ENCODE measurements around the gene SPPL2A. TPM values are rescaled to one million over a fixed set of nuclear protein-coding genes. Genes with fewer than 3 reads are reported as not detected.

SPPL2A gene
- total and polyA plus RNA-seq, 2 donors = 50.7 to 55.6 TPM

DNA sequence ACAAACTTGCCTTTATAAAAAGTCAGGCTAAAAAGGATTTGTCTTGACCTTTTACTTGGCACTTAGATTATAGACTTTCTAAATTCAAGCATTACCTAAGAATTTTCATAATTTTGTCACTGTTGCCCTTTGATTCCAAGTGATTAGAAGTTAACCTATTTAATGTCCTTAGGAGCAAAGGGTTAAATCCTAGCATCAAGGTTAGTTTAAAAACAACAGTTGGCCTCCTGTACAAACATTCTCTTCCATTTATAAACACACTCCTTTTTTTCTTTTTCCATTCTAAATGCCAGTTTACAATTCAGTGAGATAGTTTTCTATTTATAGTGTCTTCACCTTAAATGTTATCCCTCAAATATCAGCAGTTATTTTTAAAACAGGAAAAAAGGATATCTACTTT, 18.4 kb upstream of the SPPL2A start:
- no peak for DNase-seq (ENCODE audit: low read depth in 6 of 9, low spot score in 9 of 9)
- H3K4me1 ChIP-seq (ENCODE audit: control insufficient read depth in 2 of 2, insufficient read depth in 2 of 2, low read length in 2 of 2) = no peaks in the 10 kb centered on the region
- no peaks in the 10 kb centered on the region for H3K36me3 ChIP-seq (ENCODE audit: control insufficient read depth in 2 of 2, insufficient read depth in 2 of 2, low read length in 1 of 2)
- H3K27me3 ChIP-seq (ENCODE audit: control insufficient read depth in 2 of 2, insufficient read depth in 1 of 2, low read length in 1 of 2) = no peaks in the 10 kb centered on the region
- H3K9me3 ChIP-seq (ENCODE audit: control insufficient read depth in 2 of 2, insufficient read depth in 1 of 2, low read length in 1 of 2) = no peaks in the 10 kb centered on the region
- H3K27ac ChIP-seq (ENCODE audit: low read depth in 1 of 2, low read length in 1 of 2) = no peak overlapping the region
- no peak overlapping the region for H3K4me3 ChIP-seq (ENCODE audit: low read length in 2 of 2)

DNA sequence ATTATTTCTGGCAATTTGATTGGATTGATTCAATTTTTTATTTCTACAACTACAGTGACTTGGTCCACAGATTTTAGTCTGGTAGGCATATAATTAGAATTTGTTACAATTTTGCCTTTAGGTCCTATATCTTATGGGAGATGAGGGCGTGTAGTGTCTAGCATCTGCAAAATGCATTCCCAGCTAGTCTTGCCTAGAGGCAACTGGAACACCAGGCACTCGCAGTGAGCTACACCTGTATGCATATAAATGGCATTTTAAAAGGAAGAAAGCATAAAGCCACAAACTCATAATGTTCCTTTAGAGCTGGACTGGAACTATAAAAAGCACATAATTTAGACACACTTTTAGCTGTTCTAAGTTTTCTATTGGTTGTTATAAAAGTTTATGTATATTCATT, 17.9 kb upstream of the SPPL2A start:
- H3K27me3 ChIP-seq (ENCODE audit: control insufficient read depth in 2 of 2, insufficient read depth in 1 of 2, low read length in 1 of 2) = no peaks in the 10 kb centered on the region
- H3K36me3 ChIP-seq (ENCODE audit: control insufficient read depth in 2 of 2, insufficient read depth in 2 of 2, low read length in 1 of 2) = no peaks in the 10 kb centered on the region
- no peak overlapping the region for H3K4me3 ChIP-seq (ENCODE audit: low read length in 2 of 2)
- H3K27ac ChIP-seq (ENCODE audit: low read depth in 1 of 2, low read length in 1 of 2) = no peak overlapping the region
- no peaks in the 10 kb centered on the region for H3K4me1 ChIP-seq (ENCODE audit: control insufficient read depth in 2 of 2, insufficient read depth in 2 of 2, low read length in 2 of 2)
- no peaks in the 10 kb centered on the region for H3K9me3 ChIP-seq (ENCODE audit: control insufficient read depth in 2 of 2, insufficient read depth in 1 of 2, low read length in 1 of 2)
- no peak for DNase-seq (ENCODE audit: low read depth in 6 of 9, low spot score in 9 of 9)
- WGBS = 97% methylated on average over 2 of the region's 2 CpGs

DNA sequence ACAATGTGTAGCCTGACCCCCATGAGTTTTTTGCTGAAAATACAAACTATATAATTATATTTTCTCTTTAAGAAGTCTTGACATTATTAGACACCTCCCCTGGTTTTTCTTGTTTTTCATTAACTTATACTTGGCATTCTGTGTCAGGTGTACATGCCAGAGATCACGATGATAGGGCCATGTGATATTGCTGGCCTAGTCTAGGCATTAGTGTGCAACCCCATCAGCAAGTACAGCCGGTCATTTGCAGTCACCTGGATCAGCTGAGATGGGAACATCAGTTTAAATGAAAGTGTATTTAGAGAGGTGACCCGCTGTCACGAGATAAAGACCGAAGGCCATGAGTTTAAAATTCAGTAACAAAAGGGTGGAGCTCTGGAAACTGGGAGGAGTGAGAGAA, 12.6 kb upstream of the SPPL2A start:
- Histone ChIP-seq H3K4me1 (ENCODE audit: control insufficient read depth in 2 of 2, insufficient read depth in 2 of 2, low read length in 2 of 2) (no peaks in the 10 kb centered on the region), H3K27me3 (ENCODE audit: control insufficient read depth in 2 of 2, insufficient read depth in 1 of 2, low read length in 1 of 2) (no peaks in the 10 kb centered on the region), H3K27ac (ENCODE audit: low read depth in 1 of 2, low read length in 1 of 2) (no peak overlapping the region), H3K36me3 (ENCODE audit: control insufficient read depth in 2 of 2, insufficient read depth in 2 of 2, low read length in 1 of 2) (no peaks in the 10 kb centered on the region), H3K4me3 (ENCODE audit: low read length in 2 of 2) (no peak overlapping the region), H3K9me3 (ENCODE audit: control insufficient read depth in 2 of 2, insufficient read depth in 1 of 2, low read length in 1 of 2) (no peaks in the 10 kb centered on the region)
- no peak for DNase-seq (ENCODE audit: low read depth in 6 of 9, low spot score in 9 of 9)
- WGBS = 97% methylated on average over 5 of the region's 5 CpGs

DNA sequence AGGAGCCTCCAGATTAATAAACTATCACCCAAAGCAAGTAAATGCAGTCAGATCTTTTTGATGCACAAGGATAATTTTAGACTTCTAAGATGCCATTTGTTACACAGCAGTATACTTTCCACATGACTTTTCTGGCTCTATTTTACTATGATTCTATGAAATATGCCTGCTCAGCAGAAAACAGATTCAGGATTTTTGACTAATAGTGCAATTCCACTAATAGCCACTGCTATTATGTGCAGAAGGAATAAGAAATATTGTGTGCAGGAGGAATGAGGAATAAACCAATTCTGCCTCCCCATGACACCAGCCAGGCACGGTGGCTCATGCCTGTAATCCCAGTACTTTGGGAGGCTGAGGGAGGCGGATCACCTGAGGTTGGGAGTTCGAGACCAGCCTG, 11.5 kb upstream of the SPPL2A start:
- Histone ChIP-seq H3K27me3 (ENCODE audit: control insufficient read depth in 2 of 2, insufficient read depth in 1 of 2, low read length in 1 of 2) (no peaks in the 10 kb centered on the region), H3K4me1 (ENCODE audit: control insufficient read depth in 2 of 2, insufficient read depth in 2 of 2, low read length in 2 of 2) (no peaks in the 10 kb centered on the region), H3K9me3 (ENCODE audit: control insufficient read depth in 2 of 2, insufficient read depth in 1 of 2, low read length in 1 of 2) (no peaks in the 10 kb centered on the region), H3K4me3 (ENCODE audit: low read length in 2 of 2) (no peak overlapping the region), H3K27ac (ENCODE audit: low read depth in 1 of 2, low read length in 1 of 2) (no peak overlapping the region), H3K36me3 (ENCODE audit: control insufficient read depth in 2 of 2, insufficient read depth in 2 of 2, low read length in 1 of 2) (no peaks in the 10 kb centered on the region)
- WGBS = 94% methylated on average over 3 of the region's 3 CpGs
- no peak for DNase-seq (ENCODE audit: low read depth in 6 of 9, low spot score in 9 of 9)

DNA sequence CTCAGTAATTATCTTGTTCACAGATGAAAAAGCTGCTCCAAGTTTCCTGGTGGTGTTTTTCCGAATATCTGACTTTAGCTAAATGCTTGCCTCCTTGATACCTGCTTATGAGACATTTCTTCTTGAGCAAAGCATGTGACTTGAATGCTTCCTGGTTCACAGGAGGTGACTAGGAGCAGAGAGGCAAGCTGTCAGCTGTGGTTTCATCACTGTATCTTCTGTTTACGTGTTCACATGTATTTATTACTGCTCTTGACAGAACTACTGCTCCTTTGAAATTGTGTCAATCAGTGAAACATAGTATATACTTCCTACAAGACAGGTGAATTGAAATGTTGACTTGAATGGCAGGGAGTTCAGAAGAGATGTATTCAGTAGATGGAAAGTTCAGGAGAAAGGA, 8.9 kb upstream of the SPPL2A start:
- WGBS = 58% methylated on average over 2 of the region's 2 CpGs
- Histone ChIP-seq H3K4me1 (ENCODE audit: control insufficient read depth in 2 of 2, insufficient read depth in 2 of 2, low read length in 2 of 2) (no peaks in the 10 kb centered on the region), H3K36me3 (ENCODE audit: control insufficient read depth in 2 of 2, insufficient read depth in 2 of 2, low read length in 1 of 2) (no peaks in the 10 kb centered on the region), H3K27me3 (ENCODE audit: control insufficient read depth in 2 of 2, insufficient read depth in 1 of 2, low read length in 1 of 2) (no peaks in the 10 kb centered on the region), H3K27ac (ENCODE audit: low read depth in 1 of 2, low read length in 1 of 2) (no peak overlapping the region), H3K4me3 (ENCODE audit: low read length in 2 of 2) (no peak overlapping the region), H3K9me3 (ENCODE audit: control insufficient read depth in 2 of 2, insufficient read depth in 1 of 2, low read length in 1 of 2) (no peaks in the 10 kb centered on the region)
- peak in 2 of 9 donors; percentile 13 to 37 for DNase-seq (ENCODE audit: low read depth in 6 of 9, low spot score in 9 of 9)

DNA sequence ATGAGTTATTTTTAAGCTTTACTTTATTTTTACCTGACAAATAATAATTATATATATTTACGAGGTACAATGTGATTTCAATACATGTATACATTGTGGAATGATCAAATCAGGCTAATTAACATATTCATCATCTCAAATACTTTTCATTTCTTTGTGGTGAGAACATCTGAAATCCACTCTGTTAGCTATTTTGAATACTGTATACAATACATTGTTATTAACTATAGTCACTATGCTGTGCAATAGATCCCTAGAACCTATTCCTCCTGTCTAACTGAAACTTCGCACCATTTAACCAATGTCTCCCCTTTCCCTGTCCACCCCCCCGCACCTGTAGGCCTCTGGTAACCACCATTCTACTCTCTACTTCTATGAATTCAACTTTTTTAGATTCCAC, 7.9 kb upstream of the SPPL2A start:
- H3K4me3 ChIP-seq (ENCODE audit: low read length in 2 of 2) = no peak overlapping the region
- no peak overlapping the region for H3K27ac ChIP-seq (ENCODE audit: low read depth in 1 of 2, low read length in 1 of 2)
- no peaks in the 10 kb centered on the region for H3K4me1 ChIP-seq (ENCODE audit: control insufficient read depth in 2 of 2, insufficient read depth in 2 of 2, low read length in 2 of 2)
- WGBS = 82% methylated on average over 3 of the region's 3 CpGs
- H3K9me3 ChIP-seq (ENCODE audit: control insufficient read depth in 2 of 2, insufficient read depth in 1 of 2, low read length in 1 of 2) = no peaks in the 10 kb centered on the region
- H3K36me3 ChIP-seq (ENCODE audit: control insufficient read depth in 2 of 2, insufficient read depth in 2 of 2, low read length in 1 of 2) = no peaks in the 10 kb centered on the region
- H3K27me3 ChIP-seq (ENCODE audit: control insufficient read depth in 2 of 2, insufficient read depth in 1 of 2, low read length in 1 of 2) = no peaks in the 10 kb centered on the region
- no peak for DNase-seq (ENCODE audit: low read depth in 6 of 9, low spot score in 9 of 9)

DNA sequence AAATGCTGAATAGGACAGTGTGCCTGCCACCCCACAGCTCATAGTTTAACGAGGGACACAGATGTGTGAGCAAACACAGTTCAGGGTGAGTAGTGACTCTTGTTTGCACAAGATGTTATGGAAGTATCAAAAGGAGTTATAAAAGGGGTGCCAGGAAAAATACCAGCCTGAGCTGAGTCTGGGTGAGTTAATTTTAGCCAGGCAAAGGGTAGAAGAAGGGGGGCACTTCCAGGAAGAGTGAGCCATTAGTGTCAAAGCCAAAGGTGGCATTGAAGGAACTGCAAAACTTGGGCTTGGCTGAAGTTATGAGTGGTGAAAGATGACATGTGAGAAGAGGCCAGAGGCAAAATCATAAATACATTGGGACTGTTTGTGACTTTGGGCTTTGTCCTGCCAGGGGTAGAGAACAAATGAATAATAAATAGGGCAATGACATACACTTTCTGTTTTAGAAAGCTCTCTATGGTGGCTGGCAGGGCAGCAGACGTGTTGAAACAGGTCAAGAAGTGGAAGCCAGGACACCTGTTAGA, 1.9 kb upstream of the SPPL2A start:
- 90% methylated on average over 2 of the region's 2 CpGs for WGBS
- DNase-seq (ENCODE audit: low read depth in 6 of 9, low spot score in 9 of 9) = no peak
- no peak overlapping the region for H3K27ac ChIP-seq (ENCODE audit: low read depth in 1 of 2, low read length in 1 of 2)

DNA sequence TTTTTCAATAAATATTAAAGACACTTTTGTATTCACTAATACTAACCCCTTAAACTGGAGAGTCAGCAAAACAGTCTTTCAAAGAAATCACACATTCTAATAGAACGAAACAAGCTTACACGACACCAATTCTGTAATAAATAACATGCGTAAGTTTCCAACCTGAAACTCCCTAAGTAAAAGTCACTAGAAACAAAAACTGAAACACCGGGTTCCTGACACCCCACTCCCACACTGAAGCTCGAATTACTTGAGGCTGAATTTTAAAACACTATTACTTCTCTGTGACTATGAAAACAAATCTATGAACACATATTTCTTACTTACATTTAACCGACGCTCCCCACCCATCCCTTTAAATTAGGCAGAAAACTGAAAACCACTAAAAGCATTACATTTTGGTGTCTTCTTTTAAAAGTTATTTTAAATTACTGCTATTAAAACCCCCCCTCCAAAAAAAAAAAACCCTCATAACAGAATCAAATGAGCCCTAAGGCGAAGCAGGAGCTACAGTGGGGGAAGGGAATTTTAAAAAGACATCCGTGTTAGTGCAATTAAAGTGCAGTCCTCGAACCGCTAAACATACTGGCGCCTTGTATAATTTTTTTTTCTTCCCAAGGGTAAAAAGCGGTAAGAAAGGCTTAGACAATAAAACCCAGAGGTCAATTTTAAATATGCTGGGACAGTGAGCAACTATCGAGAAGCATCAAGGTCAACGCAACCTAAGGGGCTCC, 878 bp downstream of the SPPL2A start:
- Histone ChIP-seq H3K27ac (ENCODE audit: low read depth in 1 of 2, low read length in 1 of 2) (peak overlapping the region; percentile 83 to 97), H3K9me3 (ENCODE audit: control insufficient read depth in 2 of 2, insufficient read depth in 1 of 2, low read length in 1 of 2) (no peaks in the 10 kb centered on the region), H3K36me3 (ENCODE audit: control insufficient read depth in 2 of 2, insufficient read depth in 2 of 2, low read length in 1 of 2) (no peaks in the 10 kb centered on the region), H3K4me3 (ENCODE audit: low read length in 2 of 2) (peak overlapping the region; percentile 73 to 94), H3K27me3 (ENCODE audit: control insufficient read depth in 2 of 2, insufficient read depth in 1 of 2, low read length in 1 of 2) (no peaks in the 10 kb centered on the region), H3K4me1 (ENCODE audit: control insufficient read depth in 2 of 2, insufficient read depth in 2 of 2, low read length in 2 of 2) (peaks cover 2 to 4% of the 10 kb centered on the region in 2 donors)
- peak in 6 of 9 donors; percentile 21 to 74 (median 43) for DNase-seq (ENCODE audit: low read depth in 6 of 9, low spot score in 9 of 9)
- 5% methylated on average over 15 of the region's 15 CpGs for WGBS

More for the DNA sequence above, 1.9 kb upstream of the SPPL2A start:
- no peak overlapping the region for H3K4me3 ChIP-seq (ENCODE audit: low read length in 2 of 2)
- H3K36me3 ChIP-seq (ENCODE audit: control insufficient read depth in 2 of 2, insufficient read depth in 2 of 2, low read length in 1 of 2) = no peaks in the 10 kb centered on the region
- H3K27me3 ChIP-seq (ENCODE audit: control insufficient read depth in 2 of 2, insufficient read depth in 1 of 2, low read length in 1 of 2) = no peaks in the 10 kb centered on the region
- H3K9me3 ChIP-seq (ENCODE audit: control insufficient read depth in 2 of 2, insufficient read depth in 1 of 2, low read length in 1 of 2) = no peaks in the 10 kb centered on the region
- peaks cover 2 to 4% of the 10 kb centered on the region in 2 donors for H3K4me1 ChIP-seq (ENCODE audit: control insufficient read depth in 2 of 2, insufficient read depth in 2 of 2, low read length in 2 of 2)

DNA sequence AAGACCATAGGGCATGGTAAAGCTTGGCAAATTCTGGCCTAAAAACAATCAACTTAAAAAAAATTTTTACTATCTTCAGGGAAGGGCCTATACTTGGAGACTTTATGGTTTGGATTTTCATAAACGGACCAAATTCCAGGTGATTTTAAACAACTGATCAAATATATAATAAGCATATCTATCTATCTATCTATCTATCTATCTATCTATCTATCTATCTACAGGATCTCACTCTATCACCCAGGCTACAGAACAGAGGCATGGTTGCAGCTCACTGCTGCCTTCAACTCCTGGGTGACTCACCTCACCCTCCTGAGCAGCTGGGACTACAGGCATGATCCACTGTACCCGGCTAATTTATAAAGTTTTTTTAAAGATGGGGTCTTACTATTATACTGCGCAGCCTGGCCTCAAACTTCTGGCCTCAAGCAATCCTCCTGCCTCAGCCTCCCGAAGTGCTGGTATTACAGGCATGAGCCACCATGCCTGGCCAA, 6.7 kb downstream of the SPPL2A start:
- H3K36me3 ChIP-seq (ENCODE audit: control insufficient read depth in 2 of 2, insufficient read depth in 2 of 2, low read length in 1 of 2) = no peaks in the 10 kb centered on the region
- DNase-seq (ENCODE audit: low read depth in 6 of 9, low spot score in 9 of 9) = no peak
- no peaks in the 10 kb centered on the region for H3K9me3 ChIP-seq (ENCODE audit: control insufficient read depth in 2 of 2, insufficient read depth in 1 of 2, low read length in 1 of 2)
- no peak overlapping the region for H3K27ac ChIP-seq (ENCODE audit: low read depth in 1 of 2, low read length in 1 of 2)
- H3K27me3 ChIP-seq (ENCODE audit: control insufficient read depth in 2 of 2, insufficient read depth in 1 of 2, low read length in 1 of 2) = no peaks in the 10 kb centered on the region
- 98% methylated on average over 4 of the region's 4 CpGs for WGBS
- no peaks in the 10 kb centered on the region for H3K4me1 ChIP-seq (ENCODE audit: control insufficient read depth in 2 of 2, insufficient read depth in 2 of 2, low read length in 2 of 2)
- no peak overlapping the region for H3K4me3 ChIP-seq (ENCODE audit: low read length in 2 of 2)
